Nephron progenitor cell (in vitro differentiated cells): ENCODE data around the gene MT2A.

ENCODE experiments used
- DNase-seq: peaks from one replicate; pipeline ENCODE4 v3.0.0; 2021
- H3K27ac Mint-ChIP-seq: 2 replicates; pipeline ENCODE4 v1.8.0; 2021; ENCODE audit warnings: mild to moderate bottlenecking, moderate library complexity, mixed read lengths
- H3K27me3 Mint-ChIP-seq: 2 replicates; pipeline ENCODE4 v1.8.0; 2021; ENCODE audit warnings: mild to moderate bottlenecking, low read depth, mixed read lengths; ENCODE audit not compliant: poor library complexity
- H3K36me3 Mint-ChIP-seq: 2 replicates; pipeline ENCODE4 v1.8.0; 2021; ENCODE audit warnings: low read depth, mixed read lengths
- H3K4me1 Mint-ChIP-seq: 2 replicates; pipeline ENCODE4 v1.8.0; 2021; ENCODE audit warnings: mixed read lengths
- H3K4me3 Mint-ChIP-seq: 2 replicates; pipeline ENCODE4 v1.8.0; 2021; ENCODE audit warnings: mild to moderate bottlenecking, moderate library complexity, mixed read lengths
- H3K9me3 Mint-ChIP-seq: 2 replicates; pipeline ENCODE4 v1.8.0; 2021; ENCODE audit warnings: mild to moderate bottlenecking, moderate library complexity, mixed read lengths
- CTCF ChIP-seq: fragments of 200-600 bp; sonication (generic); IDR thresholded peaks from 2 replicates; pipeline ENCODE4 v1.5.0; 2021; ENCODE audit warnings: antibody characterized with exemption

MT2A gene

GRCh38 chr16:56643080-56643778 is 34.8 kb downstream of the MT2A start:
- peak; percentile 63 for DNase-seq
- no peak for TF ChIP-seq CTCF
- Mint-ChIP-seq H3K9me3 (no peaks in the 10 kb centered on the region), H3K27me3 (peaks cover 100% of the 10 kb centered on the region), H3K36me3 (no peaks in the 10 kb centered on the region), H3K27ac (no peak overlapping the region), H3K4me1 (peaks cover 16% of the 10 kb centered on the region), H3K4me3 (peak overlapping the region; percentile 13)

- Mint-ChIP-seq H3K9me3 (no peaks in the 10 kb centered on the region), H3K27me3 (peaks cover 100% of the 10 kb centered on the region), H3K4me3 (peak overlapping the region; percentile 13), H3K4me1 (peaks cover 16% of the 10 kb centered on the region), H3K27ac (no peak overlapping the region), H3K36me3 (no peaks in the 10 kb centered on the region)
- no peak for DNase-seq
- TF ChIP-seq CTCF, result no peak
These were observed 35.4 kb downstream of the MT2A start for GRCh38 chr16:56643833-56644232.

DNA sequence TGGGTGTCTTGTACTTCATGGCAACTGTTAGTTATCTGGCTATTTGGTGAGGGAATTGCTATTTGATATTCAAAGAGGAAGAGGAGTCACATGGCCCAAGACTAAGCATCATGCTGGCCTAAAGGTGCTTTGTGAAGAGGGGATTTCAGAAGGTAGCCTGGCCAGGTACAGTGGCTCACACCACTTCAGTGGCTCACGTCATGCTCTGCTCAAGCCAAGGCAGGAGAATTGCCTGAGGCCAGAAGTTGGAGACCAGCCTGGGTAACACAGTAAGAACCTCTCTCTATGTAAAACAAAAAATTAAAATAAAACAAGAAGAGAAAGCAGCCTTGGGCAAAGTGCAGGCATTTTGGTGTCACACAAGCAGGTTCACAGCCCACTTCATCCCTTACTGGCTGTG is 36.9 kb downstream of the MT2A start:
- Mint-ChIP-seq H3K27me3 (peaks cover 100% of the 10 kb centered on the region), H3K36me3 (no peaks in the 10 kb centered on the region), H3K4me1 (peaks cover 13% of the 10 kb centered on the region), H3K27ac (no peak overlapping the region), H3K4me3 (no peak overlapping the region), H3K9me3 (no peaks in the 10 kb centered on the region)
- no peak for DNase-seq
- no peak for TF ChIP-seq CTCF

- Mint-ChIP-seq H3K27ac (no peak overlapping the region), H3K4me1 (peaks cover 8% of the 10 kb centered on the region), H3K9me3 (no peaks in the 10 kb centered on the region), H3K4me3 (no peak overlapping the region), H3K27me3 (peaks cover 100% of the 10 kb centered on the region), H3K36me3 (no peaks in the 10 kb centered on the region)
- DNase-seq, result no peak
- TF ChIP-seq CTCF, result no peak
These were observed 37.5 kb downstream of the MT2A start for GRCh38 chr16:56645838-56646237.

DNA sequence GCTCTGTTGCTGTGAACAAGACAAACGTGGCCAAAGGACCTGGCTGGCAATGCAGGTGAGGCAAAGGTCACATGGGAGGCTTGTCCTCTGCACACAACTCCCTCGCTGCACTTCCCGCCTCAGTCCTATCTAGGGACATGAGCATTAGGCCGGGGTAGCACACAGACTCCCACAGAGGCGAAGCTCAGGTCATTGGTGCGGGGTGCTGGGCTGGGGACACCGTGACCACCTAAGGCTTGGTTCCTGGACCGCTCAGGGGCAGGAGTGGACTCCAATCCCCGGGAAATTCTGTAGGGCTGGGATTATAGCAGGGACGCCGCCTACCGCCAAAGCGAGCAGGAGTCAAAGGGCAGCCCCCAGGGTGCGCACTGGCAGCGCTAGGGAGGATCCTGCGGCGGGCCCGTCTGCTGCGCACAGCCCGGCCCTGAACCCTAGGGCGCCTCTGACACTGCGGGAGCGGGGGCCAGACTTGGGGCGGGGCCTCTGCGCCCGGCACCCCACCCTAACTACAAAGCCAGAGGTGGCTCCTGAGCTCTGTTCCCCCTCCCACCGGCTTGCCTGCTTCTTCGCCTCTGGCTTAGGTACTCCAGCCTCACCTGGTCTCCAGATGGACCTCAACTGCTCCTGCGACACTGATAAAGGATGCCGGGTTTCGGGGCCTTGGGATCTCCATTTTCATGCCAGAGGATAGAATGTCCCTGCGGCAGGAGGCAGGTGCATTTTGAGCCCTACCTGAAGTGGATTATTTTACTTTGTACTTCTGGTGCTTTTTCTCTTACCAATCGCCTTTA is 39.5 kb downstream of the MT2A start:
- no peak overlapping the region for H3K4me3 Mint-ChIP-seq
- no peaks in the 10 kb centered on the region for H3K36me3 Mint-ChIP-seq
- peaks cover 6% of the 10 kb centered on the region for H3K4me1 Mint-ChIP-seq
- no peak overlapping the region for H3K27ac Mint-ChIP-seq
- H3K9me3 Mint-ChIP-seq, result no peaks in the 10 kb centered on the region
- H3K27me3 Mint-ChIP-seq, result peaks cover 100% of the 10 kb centered on the region
- DNase-seq, result peak; percentile 39
- no peak for TF ChIP-seq CTCF
